GM12892 (cell line): ENCODE measurements around the gene STUM.

Experiments
- POLR2AphosphoS5 ChIP-seq: IDR thresholded peaks from 2 replicates; pipeline ENCODE4 v1.6.1; 2011; ENCODE audit warnings: low read depth, low read length, control low read depth
- TAF1 ChIP-seq: IDR thresholded peaks from 2 replicates; pipeline ENCODE4 v1.6.1; 2011; ENCODE audit warnings: low read depth, mild to moderate bottlenecking, control low read depth, low read length, borderline replicate concordance

DNA sequence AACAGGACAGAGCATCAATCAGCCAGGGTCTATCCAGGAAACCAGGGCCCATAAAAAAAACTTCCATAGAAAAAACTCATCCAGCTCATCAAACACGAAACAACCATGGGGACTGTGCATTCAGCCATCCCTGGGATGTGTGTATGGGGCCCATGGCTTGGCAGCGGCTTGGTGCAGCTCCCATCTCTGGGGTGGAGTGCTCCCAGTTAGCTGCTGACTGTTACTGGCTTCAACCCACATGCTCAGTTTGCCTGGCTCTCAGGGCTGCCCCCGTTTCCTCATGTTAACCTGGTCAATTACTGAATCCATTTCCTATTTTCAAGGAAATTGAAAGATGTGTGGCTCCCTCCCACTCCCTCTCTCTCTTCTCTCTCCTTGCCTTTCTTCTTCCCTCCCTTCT, 37.3 kb upstream of the STUM start:
- TF ChIP-seq POLR2AphosphoS5, result no peak
- TF ChIP-seq TAF1, result no peak
